ENCODE results near the gene CCNJ. TPM values are rescaled to one million over a fixed set of nuclear protein-coding genes. Genes with fewer than 3 reads are reported as not detected.

Gene CCNJ
- total RNA-seq, 1 donor from 2014 or later, result 2.7 TPM

- intact Hi-C loops (cut with DNase I), result no loop called here
- no peak for DNase-seq (ENCODE audit: missing footprints)
- ATAC-seq, result no peak
Observed at GRCh38 chr10:96107623-96108038, 64.2 kb downstream of the CCNJ start.

Small RNA genes lying within 50 kb of the gene (microRNA-seq; reads per million reads assigned to microRNA genes)
- 29.3 reads per million, percentile 38 among the genes with 10 or more reads in this experiment for gene MIR3157

Other genes with a start within 250 kb of the CCNJ start
- gene CC2D2B, start 135.6 kb upstream of the CCNJ start, total RNA-seq, result 0.22 TPM
- 10.9 TPM for gene ZNF518A, start 86.7 kb downstream of the CCNJ start, total RNA-seq
- gene BLNK, start 228.0 kb downstream of the CCNJ start, total RNA-seq, result 1.4 TPM

Measured in Right ventricle myocardium inferior (tissue), 1 donor.